CD14-positive monocyte (primary cell): ENCODE data around the gene CCR6. TPM values are rescaled to one million over a fixed set of nuclear protein-coding genes. Genes with fewer than 3 reads are reported as not detected.

ENCODE experiments used
- DNase-seq, 3 donors: peaks; one replicate each; pipeline ENCODE4 v3.0.0-alpha.2; 2011 to 2022
- H2AFZ ChIP-seq: 2 replicates; pipeline ENCODE4 v1.6.0; 2012; ENCODE audit warnings: mild to moderate bottlenecking, low read depth, low read length, inconsistent platforms; ENCODE audit not compliant: insufficient read depth, poor library complexity, severe bottlenecking
- H3K27ac ChIP-seq, 2 donors: 1 replicate in 1 of 2; 2 replicates in 1 of 2; pipeline ENCODE4 v1.5.1; 2012 to 2013; ENCODE audit warnings: low read length in 2 of 2, control low read depth in 1 of 2, inconsistent platforms in 1 of 2, low read depth in 1 of 2, mild to moderate bottlenecking in 1 of 2
- H3K27me3 ChIP-seq, 2 donors: one replicate each; pipeline versions ENCODE4 v1.6.0 to v1.6.1; 2011 to 2013; ENCODE audit warnings: low read length in 2 of 2; ENCODE audit not compliant: control insufficient read depth in 2 of 2, insufficient read depth in 2 of 2
- H3K36me3 ChIP-seq, 2 donors: replicated peaks in 1 of 2; 1 replicate in 1 of 2; 2 replicates in 1 of 2; pipeline versions ENCODE4 v1.5.1 to v1.6.1; 2012 to 2013; ENCODE audit warnings: low read length in 2 of 2, control low read depth in 1 of 2, inconsistent platforms in 1 of 2, mild to moderate bottlenecking in 1 of 2; ENCODE audit not compliant: insufficient read depth in 2 of 2, control insufficient read depth in 1 of 2
- H3K4me1 ChIP-seq, 2 donors: 1 replicate in 1 of 2; 2 replicates in 1 of 2; pipeline versions ENCODE4 v1.5.1 to v1.6.1; 2012 to 2013; ENCODE audit warnings: low read length in 2 of 2, control low read depth in 1 of 2, inconsistent platforms in 1 of 2, mild to moderate bottlenecking in 1 of 2, moderate library complexity in 1 of 2; ENCODE audit not compliant: insufficient read depth in 2 of 2, control insufficient read depth in 1 of 2
- H3K4me2 ChIP-seq: replicated peaks from 2 replicates; pipeline ENCODE3; 2012; ENCODE audit warnings: low read length, moderate library complexity, mild to moderate bottlenecking; ENCODE audit not compliant: poor library complexity, severe bottlenecking; ENCODE audit errors: extremely low read depth
- H3K4me3 ChIP-seq, 3 experiments: fragments of 200-600 bp in 1 of 3; sonication (generic) in 1 of 3; replicated peaks in 1 of 3; 1 replicate in 2 of 3; 2 replicates in 1 of 3; pipeline ENCODE4 v1.5.1; 2011 to 2013; ENCODE audit warnings: low read length in 3 of 3, mild to moderate bottlenecking in 3 of 3, control low read depth in 2 of 3, low read depth in 2 of 3, inconsistent platforms in 1 of 3, moderate library complexity in 1 of 3
- H3K79me2 ChIP-seq: 2 replicates; pipeline ENCODE4 v1.6.0; 2012; ENCODE audit warnings: mild to moderate bottlenecking, control low read depth, inconsistent platforms, low read length, moderate library complexity; ENCODE audit not compliant: insufficient read depth
- H3K9ac ChIP-seq: 2 replicates; pipeline ENCODE4 v1.6.0; 2017; ENCODE audit warnings: low read length, mild to moderate bottlenecking; ENCODE audit not compliant: insufficient read depth, poor library complexity, severe bottlenecking
- H3K9me3 ChIP-seq, 2 donors: replicated peaks in 1 of 2; 1 replicate in 1 of 2; 2 replicates in 1 of 2; pipeline versions ENCODE4 v1.5.1 to v1.6.1; 2012 to 2013; ENCODE audit warnings: low read length in 2 of 2, control low read depth in 1 of 2; ENCODE audit not compliant: control insufficient read depth in 1 of 2, insufficient read depth in 1 of 2
- H4K20me1 ChIP-seq: 2 replicates; pipeline ENCODE4 v1.6.0; 2012; ENCODE audit warnings: mild to moderate bottlenecking, low read length, control low read depth, moderate library complexity; ENCODE audit not compliant: insufficient read depth
- H3K27ac Mint-ChIP-seq, 7 donors: one replicate each; pipeline ENCODE4 v1.8.0; 2020; ENCODE audit warnings: mild to moderate bottlenecking in 7 of 7, mixed read lengths in 7 of 7, moderate library complexity in 6 of 7, inconsistent platforms in 2 of 7
- H3K27me3 Mint-ChIP-seq, 3 donors: one replicate each; pipeline ENCODE4 v1.8.0; 2021 to 2022; ENCODE audit warnings: low read depth in 3 of 3, mild to moderate bottlenecking in 3 of 3, mixed read lengths in 3 of 3, moderate library complexity in 3 of 3, inconsistent platforms in 1 of 3
- H3K36me3 Mint-ChIP-seq, 2 donors: one replicate each; pipeline ENCODE4 v1.8.0; 2020; ENCODE audit warnings: mixed read lengths in 2 of 2, inconsistent platforms in 1 of 2, mild to moderate bottlenecking in 1 of 2
- H3K4me1 Mint-ChIP-seq: one replicate; pipeline ENCODE4 v1.8.0; 2020; ENCODE audit warnings: mild to moderate bottlenecking, mixed read lengths
- H3K4me3 Mint-ChIP-seq, 2 donors: one replicate each; pipeline ENCODE4 v1.8.0; 2020; ENCODE audit warnings: mild to moderate bottlenecking in 2 of 2, mixed read lengths in 2 of 2, moderate library complexity in 1 of 2
- H3K9me3 Mint-ChIP-seq, 7 donors: one replicate each; pipeline ENCODE4 v1.8.0; 2020 to 2022; ENCODE audit warnings: mixed read lengths in 7 of 7, mild to moderate bottlenecking in 6 of 7, moderate library complexity in 6 of 7, inconsistent platforms in 2 of 7
- WGBS: methylation state at CpG from one replicate; pipeline ENCODE4 v1.1.5; 2013; ENCODE audit warnings: missing lambda C conversion rate; ENCODE audit not compliant: insufficient coverage; 5-methylcytosine and 5-hydroxymethylcytosine counted together
- intact Hi-C, 2 donors: fragments of 100-400 bp; cut with micrococcal nuclease; formaldehyde crosslinking; loops; one replicate each; pipeline versions ENCODE4 v1.15.0 to v1.15.1; 2023
- polyA plus RNA-seq, 3 donors: library from polyadenylated mRNA; depleted of rRNA in 1 of 3; unstranded in 2 of 3; stranded (reverse) in 1 of 3; fragments of 300-500 nt in 2 of 3; fragments of >200 nt in 1 of 3; fragmentation: Illumina TruSeq in 2 of 3; gene quantifications; 1 replicate in 2 of 3; 2 replicates in 1 of 3; pipeline ENCODE4 v1.2.3, GENCODE V29; 2012 to 2021
- TF ChIP-seq, protein P1 (sequence below): fragments of 200-600 bp; IDR thresholded peaks from one replicate; pipeline ENCODE4 v1.8.0; 2022; ENCODE audit warnings: antibody characterized with exemption, mild to moderate bottlenecking

CCR6 gene
- polyA plus RNA-seq, 3 donors: 0.07 to 0.43 TPM; not detected in 1

DNA sequence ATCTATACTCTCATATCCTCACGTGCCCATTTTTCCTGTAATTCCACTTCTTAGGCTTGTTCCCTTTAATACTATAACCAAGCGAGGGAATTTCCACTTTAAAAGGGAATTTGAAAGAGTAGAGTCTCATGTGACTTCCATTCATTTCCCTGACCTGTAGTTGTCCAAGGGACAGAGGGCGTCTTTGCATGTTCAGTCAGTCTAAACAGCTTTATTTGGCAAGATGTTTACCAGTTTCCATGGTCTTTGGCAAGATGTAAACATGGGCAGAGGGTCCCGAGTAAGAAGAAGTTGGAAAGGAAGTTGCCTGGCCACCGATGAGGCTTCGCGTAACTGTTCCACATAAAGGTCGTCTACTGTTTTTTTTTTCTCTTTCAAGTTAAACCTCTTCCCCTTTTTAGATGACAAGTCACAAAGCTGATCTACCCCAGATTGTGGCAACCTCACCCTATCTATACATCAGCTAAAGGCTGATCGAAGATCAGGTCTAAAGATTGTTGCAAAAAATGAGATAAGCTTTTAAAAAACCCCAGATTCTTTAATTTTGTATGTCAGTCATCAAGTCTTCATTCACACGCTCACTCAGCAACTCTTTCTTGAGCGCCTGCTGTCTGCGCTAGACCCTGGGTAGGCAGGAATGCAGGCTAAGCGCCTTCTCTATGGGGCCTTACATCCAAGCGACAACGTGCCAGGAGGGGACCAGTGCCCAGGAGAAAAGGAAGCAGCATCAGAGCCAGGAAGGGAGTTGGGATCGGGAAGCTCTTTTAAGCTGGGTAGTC lies 31.7 kb upstream of the CCR6 start:
- intact Hi-C loops: loop anchor here (5.0 to 10.0 kb wide), 4 partner anchors 46 to 749 kb away; partner anchors contain the start of genes RNASET2 (in 1 of the 2) and SFT2D1 (in 1 of the 2)
- Mint-ChIP-seq H3K4me1 (peaks cover 71% of the 10 kb centered on the region), H3K4me3 (peak overlapping the region in 1 of 2 donors; percentile 70), H3K27ac (peak overlapping the region; percentile 84 to 98 (median 96)), H3K36me3 (no peaks in the 10 kb centered on the region), H3K27me3 (peaks cover 0 to 5% (median 2%) of the 10 kb centered on the region in 3 donors), H3K9me3 (peaks cover 6 to 18% (median 11%) of the 10 kb centered on the region in 7 donors)
- 43% methylated on average over 8 of the region's 16 CpGs for WGBS
- Histone ChIP-seq H3K27me3 (no peaks in the 10 kb centered on the region), H3K4me2 (peak overlapping the region; percentile 42), H3K4me3 (peak overlapping the region in 1 of 3 experiments; percentile 43), H3K9ac (peak overlapping the region; percentile 42), H3K79me2 (no peaks in the 10 kb centered on the region), H4K20me1 (no peaks in the 10 kb centered on the region), H3K36me3 (no peaks in the 10 kb centered on the region), H2AFZ (no peak overlapping the region), H3K9me3 (peaks cover 6 to 8% of the 10 kb centered on the region in 2 donors), H3K4me1 (peaks cover 72% of the 10 kb centered on the region in 2 donors), H3K27ac (peak overlapping the region; percentile 79 to 91)
- TF ChIP-seq, protein P1, sequence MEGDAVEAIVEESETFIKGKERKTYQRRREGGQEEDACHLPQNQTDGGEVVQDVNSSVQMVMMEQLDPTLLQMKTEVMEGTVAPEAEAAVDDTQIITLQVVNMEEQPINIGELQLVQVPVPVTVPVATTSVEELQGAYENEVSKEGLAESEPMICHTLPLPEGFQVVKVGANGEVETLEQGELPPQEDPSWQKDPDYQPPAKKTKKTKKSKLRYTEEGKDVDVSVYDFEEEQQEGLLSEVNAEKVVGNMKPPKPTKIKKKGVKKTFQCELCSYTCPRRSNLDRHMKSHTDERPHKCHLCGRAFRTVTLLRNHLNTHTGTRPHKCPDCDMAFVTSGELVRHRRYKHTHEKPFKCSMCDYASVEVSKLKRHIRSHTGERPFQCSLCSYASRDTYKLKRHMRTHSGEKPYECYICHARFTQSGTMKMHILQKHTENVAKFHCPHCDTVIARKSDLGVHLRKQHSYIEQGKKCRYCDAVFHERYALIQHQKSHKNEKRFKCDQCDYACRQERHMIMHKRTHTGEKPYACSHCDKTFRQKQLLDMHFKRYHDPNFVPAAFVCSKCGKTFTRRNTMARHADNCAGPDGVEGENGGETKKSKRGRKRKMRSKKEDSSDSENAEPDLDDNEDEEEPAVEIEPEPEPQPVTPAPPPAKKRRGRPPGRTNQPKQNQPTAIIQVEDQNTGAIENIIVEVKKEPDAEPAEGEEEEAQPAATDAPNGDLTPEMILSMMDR: no peak
- DNase-seq: peak; percentile 90 to 97 (median 93)

DNA sequence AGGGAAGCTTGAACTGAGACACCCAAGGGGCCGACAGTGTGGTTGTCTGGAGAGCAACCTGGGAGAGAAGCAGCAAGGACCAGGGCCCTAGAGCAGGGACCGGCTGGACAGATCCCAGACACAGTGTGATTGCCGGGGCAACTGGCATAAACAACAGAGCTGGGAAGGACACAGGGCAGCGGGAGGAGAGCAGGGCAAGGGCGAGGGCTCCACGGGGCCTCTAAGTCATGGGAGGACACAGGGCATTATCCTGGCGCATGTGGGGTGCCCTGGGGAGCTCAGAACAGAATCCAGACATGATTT lies 31.1 kb upstream of the CCR6 start:
- Histone ChIP-seq H3K4me3 (peak overlapping the region in 1 of 3 experiments; percentile 43), H3K9me3 (peaks cover 3 to 4% of the 10 kb centered on the region in 2 donors), H4K20me1 (no peaks in the 10 kb centered on the region), H3K9ac (peak overlapping the region; percentile 31), H3K27me3 (no peaks in the 10 kb centered on the region), H3K4me1 (peaks cover 72 to 74% of the 10 kb centered on the region in 2 donors), H3K79me2 (no peaks in the 10 kb centered on the region), H3K4me2 (peak overlapping the region; percentile 42), H2AFZ (peak overlapping the region; percentile 39), H3K36me3 (no peaks in the 10 kb centered on the region), H3K27ac (peak overlapping the region; percentile 75 to 91)
- peaks cover 0 to 5% (median 2%) of the 10 kb centered on the region in 3 donors for H3K27me3 Mint-ChIP-seq
- H3K36me3 Mint-ChIP-seq: no peaks in the 10 kb centered on the region
- peak overlapping the region in 1 of 2 donors; percentile 70 for H3K4me3 Mint-ChIP-seq
- intact Hi-C loops: loop anchor here (5.0 to 10.0 kb wide), 4 partner anchors 47 to 749 kb away; partner anchors contain the start of genes RNASET2 (in 1 of the 2) and SFT2D1 (in 1 of the 2)
- peak overlapping the region; percentile 84 to 98 (median 96) for H3K27ac Mint-ChIP-seq
- peaks cover 3 to 12% (median 6%) of the 10 kb centered on the region in 7 donors for H3K9me3 Mint-ChIP-seq
- WGBS: 71% methylated on average over 7 of the region's 7 CpGs
- TF ChIP-seq, protein P1: no peak
- H3K4me1 Mint-ChIP-seq: peaks cover 71% of the 10 kb centered on the region
- peak in 1 of 3 donors; percentile 16 for DNase-seq
